NCI-H2081 treated with DMSO at 0.1 percent for 48 hours (cell line): ENCODE measurements around the gene ANKLE1.
A peak's percentile ranks its signal among the peaks of the same experiment; 100 is the strongest.
"Not testable (repeated sequence)": the region's sequence is repeated elsewhere in the genome, so short reads cannot be mapped to it uniquely, and the experiment has no call there.

Experiments
- DNase-seq: peaks from one replicate; lab custom pipeline; 2025; lab: John Stamatoyannopoulos, UW

The ANKLE1 gene

DNA sequence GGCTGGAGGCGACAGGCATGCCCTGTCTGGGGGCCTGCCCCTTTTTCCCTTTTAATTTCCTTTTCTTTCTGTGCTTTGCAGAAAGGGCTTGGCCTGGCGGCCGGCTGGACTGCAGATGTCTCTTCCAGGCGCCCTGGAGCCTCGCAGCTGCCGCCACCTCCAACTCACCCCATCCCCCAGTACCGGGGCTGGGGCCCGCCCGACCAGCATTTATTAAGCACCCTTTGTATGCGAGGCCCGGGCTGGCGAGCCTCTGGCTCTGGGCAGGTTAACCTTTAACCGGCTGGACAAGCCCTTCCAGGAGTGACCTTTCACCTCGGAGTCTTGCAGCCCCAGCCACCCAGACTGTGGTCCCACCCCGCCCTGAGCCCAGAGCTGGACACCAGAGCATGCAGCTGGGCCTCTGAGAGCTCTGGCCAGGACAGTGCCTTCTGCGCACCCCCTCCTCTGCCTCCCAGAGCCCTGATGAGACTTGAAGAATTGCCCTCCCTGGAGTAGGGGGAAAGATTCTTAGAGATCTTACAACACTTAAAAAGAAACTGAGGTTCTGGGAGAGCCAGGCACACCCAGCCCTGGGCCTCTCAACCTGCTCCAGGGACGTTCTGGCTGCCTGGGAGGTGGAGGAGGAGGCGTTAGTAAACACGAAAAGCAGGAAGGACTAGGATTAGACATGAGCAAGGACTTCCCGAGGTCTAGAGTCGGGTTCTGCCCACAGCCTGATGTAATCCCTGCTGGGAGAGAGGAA, 34.8 kb upstream of the ANKLE1 start:
- DNase-seq: no peak

GRCh38 chr19:17248011-17248776, 33.5 kb upstream of the ANKLE1 start:
- no peak for DNase-seq

GRCh38 chr19:17249887-17250548, 31.7 kb upstream of the ANKLE1 start:
- DNase-seq: no peak

DNA sequence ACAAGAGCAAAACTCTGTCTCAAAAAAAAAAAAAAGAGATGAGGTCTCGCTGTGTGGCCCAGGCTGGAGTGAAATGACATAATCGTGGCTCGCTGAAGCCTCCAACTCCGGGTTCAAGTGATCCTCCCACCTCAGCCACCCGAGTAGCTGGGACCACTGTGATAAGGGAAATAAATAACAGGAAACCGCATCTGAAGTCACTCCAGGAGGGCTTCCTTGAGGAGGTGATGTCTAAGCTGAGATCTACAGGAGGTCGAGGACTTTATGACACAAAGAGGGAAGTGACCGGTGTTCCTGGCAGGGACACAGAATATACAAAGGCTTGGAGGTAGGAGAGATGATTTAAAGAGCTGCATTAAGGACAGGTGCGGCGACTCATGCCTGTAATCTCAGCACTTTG, 27.1 kb upstream of the ANKLE1 start:
- DNase-seq: no peak

GRCh38 chr19:17255150-17255621, 26.5 kb upstream of the ANKLE1 start:
- no peak for DNase-seq

DNA sequence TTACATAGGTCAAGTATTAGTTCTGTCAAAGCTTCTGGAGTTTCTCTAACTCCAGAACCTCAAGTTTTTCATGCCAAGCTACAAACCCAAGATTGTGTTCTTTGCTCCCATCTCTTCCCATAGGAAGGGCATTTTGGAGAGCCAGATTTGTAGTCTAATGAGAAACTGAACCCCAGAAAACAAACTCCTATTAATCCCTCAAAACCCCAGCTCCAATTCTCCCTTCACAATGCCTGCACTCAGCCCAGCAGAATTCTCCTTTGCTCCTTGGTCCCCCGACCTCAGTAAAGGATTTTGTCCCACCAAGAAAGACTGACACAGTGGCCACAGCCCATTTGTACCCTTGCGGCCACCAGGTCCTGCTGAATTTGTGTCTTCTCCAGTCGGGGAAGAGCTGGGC, 25.6 kb upstream of the ANKLE1 start:
- no peak for DNase-seq

GRCh38 chr19:17259118-17259780, 22.5 kb upstream of the ANKLE1 start:
- DNase-seq: no peak

GRCh38 chr19:17259934-17260333, 21.8 kb upstream of the ANKLE1 start:
- DNase-seq: no peak

DNA sequence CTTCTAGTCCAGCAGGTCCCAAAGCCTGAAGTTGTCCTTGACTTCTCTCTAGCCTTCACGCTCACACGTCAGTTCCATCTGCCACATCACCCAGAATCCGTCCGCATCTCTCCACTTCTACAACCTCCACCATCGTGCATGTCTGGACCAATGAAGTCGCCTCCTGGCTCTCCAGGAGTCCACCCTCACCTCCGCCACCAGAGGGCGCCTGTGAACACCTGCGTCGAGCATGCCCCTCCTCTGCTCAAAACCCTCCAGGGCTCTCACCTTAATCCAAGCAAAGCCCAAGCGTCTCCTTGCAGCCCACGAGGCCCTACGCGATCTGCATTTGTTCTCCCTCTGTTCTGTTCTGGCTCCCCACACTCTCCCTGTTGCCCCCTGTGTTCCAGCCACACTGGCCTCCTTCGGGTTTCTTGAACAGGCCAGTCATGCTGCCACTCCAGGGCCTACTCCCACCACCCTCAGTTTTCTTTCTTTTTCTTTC, 20.8 kb upstream of the ANKLE1 start:
- peak; percentile 8 for DNase-seq

- DNase-seq: no peak
These were observed 19.1 kb upstream of the ANKLE1 start for GRCh38 chr19:17262557-17262956.

GRCh38 chr19:17263712-17264640, 17.7 kb upstream of the ANKLE1 start:
- DNase-seq: no peak

DNA sequence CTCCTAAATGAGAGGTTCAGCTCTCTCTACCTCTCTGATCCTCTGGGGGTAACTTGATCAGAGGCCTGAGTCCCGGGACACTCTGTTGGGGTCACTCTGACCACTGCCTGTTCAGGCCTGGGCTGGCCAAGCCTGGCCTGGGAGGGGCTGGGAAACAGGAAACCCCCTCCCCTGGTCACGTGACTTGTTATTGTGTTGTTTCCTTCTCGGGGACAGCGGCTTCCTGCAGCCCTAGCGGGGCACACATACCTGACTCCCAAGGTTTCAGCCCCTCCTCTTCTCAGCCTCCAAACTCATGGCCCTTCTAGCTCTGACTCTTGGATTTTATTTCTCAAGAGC, 17.1 kb upstream of the ANKLE1 start, which contains the start of gene USHBP1:
TSS of gene USHBP1 (minus strand) at position 105 of the 339 bp plus-strand sequence. CDS start 446 bp downstream, outside the sequence.
- no peak for DNase-seq

GRCh38 chr19:17266026-17266425, 15.7 kb upstream of the ANKLE1 start:
- no peak for DNase-seq

- DNase-seq: no peak
These were observed 15.1 kb upstream of the ANKLE1 start for GRCh38 chr19:17266589-17266974.

DNA sequence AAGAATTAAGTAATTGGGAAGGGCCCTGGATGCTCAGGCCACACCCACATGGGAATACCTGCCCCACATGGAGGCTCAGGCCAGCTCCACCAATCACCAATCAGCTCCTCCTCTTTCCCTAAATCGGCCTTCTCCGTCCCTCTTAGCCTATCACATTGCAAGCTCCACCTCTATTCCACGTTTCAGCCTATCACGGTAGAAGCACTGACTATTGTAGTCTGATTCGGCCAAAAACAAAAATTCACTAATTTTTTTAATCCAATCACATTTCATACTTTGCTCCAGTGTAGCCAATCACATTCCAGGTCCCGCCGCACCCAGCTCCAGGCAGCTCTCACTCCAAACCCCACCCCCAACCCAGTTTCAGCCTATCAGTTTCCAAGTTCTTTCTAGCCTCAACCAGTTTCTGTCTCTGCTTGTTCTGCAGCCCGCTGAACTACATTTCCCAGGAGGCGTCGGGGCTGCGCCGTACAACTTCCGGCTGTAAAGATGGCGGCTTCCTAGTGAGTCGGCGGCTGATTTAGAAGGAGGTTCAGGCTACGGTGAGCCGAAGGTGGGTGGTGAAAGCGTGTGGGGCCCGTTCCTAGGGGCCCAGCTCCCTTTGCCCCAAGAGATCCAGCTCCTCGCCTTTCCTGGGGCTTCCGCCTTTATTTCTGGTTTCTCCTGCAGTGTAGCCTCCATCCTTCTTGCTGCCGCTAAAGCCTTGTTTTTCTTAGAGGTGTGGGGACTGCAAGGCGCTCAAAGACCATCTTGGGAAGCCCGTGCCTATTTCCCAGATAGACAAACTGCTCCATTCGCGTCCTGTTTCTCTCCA, 14.5 kb upstream of the ANKLE1 start, which contains the start of gene BABAM1:
TSS of gene BABAM1 (plus strand) at position 469 of the 814 bp plus-strand sequence. CDS start 1,364 bp downstream, outside the sequence.
- peak; percentile 97 for DNase-seq

DNA sequence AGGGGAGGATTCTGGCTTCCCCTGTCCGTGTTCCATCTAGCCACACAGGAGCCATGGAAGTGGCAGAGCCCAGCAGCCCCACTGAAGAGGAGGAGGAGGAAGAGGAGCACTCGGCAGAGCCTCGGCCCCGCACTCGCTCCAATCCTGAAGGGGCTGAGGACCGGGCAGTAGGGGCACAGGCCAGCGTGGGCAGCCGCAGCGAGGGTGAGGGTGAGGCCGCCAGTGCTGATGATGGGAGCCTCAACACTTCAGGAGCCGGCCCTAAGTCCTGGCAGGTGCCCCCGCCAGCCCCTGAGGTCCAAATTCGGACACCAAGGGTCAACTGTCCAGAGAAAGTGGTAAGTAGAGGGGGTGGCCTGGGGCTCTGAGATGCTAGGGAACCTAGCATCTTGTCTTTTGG, 12.9 kb upstream of the ANKLE1 start:
- DNase-seq: no peak

DNA sequence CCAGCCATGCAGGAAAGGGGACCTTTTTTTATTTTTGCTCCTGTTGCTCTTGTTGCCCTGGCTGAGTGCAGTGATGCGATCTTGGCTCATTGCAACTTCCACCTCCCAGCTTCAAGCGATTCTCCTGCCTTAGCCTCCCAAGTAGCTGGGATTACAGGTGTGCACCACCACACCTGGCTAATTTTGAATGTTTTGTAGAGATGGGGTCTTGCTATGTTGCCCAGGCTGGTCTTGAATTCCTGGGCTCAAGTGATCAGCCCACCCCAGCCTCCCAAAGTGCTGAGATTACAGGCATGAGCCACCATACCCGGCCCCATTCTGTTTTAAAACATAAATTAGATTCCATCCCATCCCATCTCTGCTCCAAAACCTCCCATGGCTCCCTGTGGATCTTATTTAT, 6.8 kb upstream of the ANKLE1 start:
- not testable (repeated sequence) for DNase-seq

- DNase-seq: no peak
These were observed 6.1 kb upstream of the ANKLE1 start for GRCh38 chr19:17275441-17276175.

GRCh38 chr19:17279436-17279835, 2.3 kb upstream of the ANKLE1 start:
- no peak for DNase-seq
